ENCODE results near the gene PRR33. TPM values are rescaled to one million over a fixed set of nuclear protein-coding genes. Genes with fewer than 3 reads are reported as not detected.
A peak's percentile ranks its signal among the peaks of the same experiment; 100 is the strongest.

PRR33 gene
- total and polyA plus RNA-seq, 4 donors, result not detected

- no peaks in the 10 kb centered on the region for H3K9me3 ChIP-seq (ENCODE audit: control insufficient read depth in 4 of 4, low read length in 3 of 4)
- H3K4me1 ChIP-seq (ENCODE audit: control insufficient read depth in 4 of 4, insufficient read depth in 4 of 4, low read length in 3 of 4), result peaks cover 0 to 4% (median 1%) of the 10 kb centered on the region in 4 donors
- TF ChIP-seq REST (IDR thresholded peaks at IDR 0.05), result no peak
- no peak for TF ChIP-seq EGR1 (IDR thresholded peaks at IDR 0.05; ENCODE audit: low read depth in 2 of 2)
- no peak for TF ChIP-seq SP1 (IDR thresholded peaks at IDR 0.05)
- TF ChIP-seq TAF1 (conservative IDR thresholded peaks at IDR 0.05), result no peak
- TF ChIP-seq FOXA2 (IDR thresholded peaks at IDR 0.05), result no peak
- no peak for TF ChIP-seq HNF4G (IDR thresholded peaks at IDR 0.05)
- no peak for TF ChIP-seq YY1 (IDR thresholded peaks at IDR 0.05)
- no peak for TF ChIP-seq ATF3 (IDR thresholded peaks at IDR 0.05)
- no peak for TF ChIP-seq HNF4A (conservative IDR thresholded peaks at IDR 0.05)
- H3K36me3 ChIP-seq (ENCODE audit: control insufficient read depth in 4 of 4, insufficient read depth in 3 of 4, low read depth in 1 of 4, low read length in 3 of 4), result no peaks in the 10 kb centered on the region
- WGBS, result 87% methylated on average over 25 of the region's 25 CpGs
- no peak overlapping the region for H3K9ac ChIP-seq (ENCODE audit: low read depth in 1 of 2, low read length in 2 of 2)
- H3K27ac ChIP-seq (ENCODE audit: low read depth in 1 of 2, low read length in 2 of 2), result peak overlapping the region; percentile 49 to 65
- no peaks in the 10 kb centered on the region for H3K27me3 ChIP-seq (ENCODE audit: control insufficient read depth in 4 of 4, insufficient read depth in 4 of 4, low read length in 3 of 4)
- no peak overlapping the region for H3K4me3 ChIP-seq (ENCODE audit: low read depth in 1 of 3, low read length in 3 of 3)
- no peak for DNase-seq (ENCODE audit: low spot score)
Measured at GRCh38 chr11:1852271-1852876, 39.3 kb downstream of the PRR33 start.

- H3K9me3 ChIP-seq (ENCODE audit: control insufficient read depth in 4 of 4, low read length in 3 of 4), result no peaks in the 10 kb centered on the region
- no peak for TF ChIP-seq SP1 (IDR thresholded peaks at IDR 0.05)
- TF ChIP-seq ZBTB33 (IDR thresholded peaks at IDR 0.05), result no peak
- no peak for TF ChIP-seq EGR1 (IDR thresholded peaks at IDR 0.05; ENCODE audit: low read depth in 2 of 2)
- TF ChIP-seq JUND (IDR thresholded peaks at IDR 0.05), result no peak
- no peak for TF ChIP-seq GABPA (IDR thresholded peaks at IDR 0.05 in 1 of 2, conservative IDR thresholded peaks at IDR 0.05 in 1 of 2)
- no peak for TF ChIP-seq ATF3 (IDR thresholded peaks at IDR 0.05)
- TF ChIP-seq FOXA2 (IDR thresholded peaks at IDR 0.05), result no peak
- no peak for TF ChIP-seq HNF4G (IDR thresholded peaks at IDR 0.05)
- no peak for TF ChIP-seq CTCF (IDR thresholded peaks at IDR 0.05; ENCODE audit: low read depth, low read length, missing input control)
- TF ChIP-seq REST (IDR thresholded peaks at IDR 0.05), result no peak
- TF ChIP-seq TAF1 (conservative IDR thresholded peaks at IDR 0.05), result no peak
- no peak for TF ChIP-seq YY1 (IDR thresholded peaks at IDR 0.05)
- no peak for TF ChIP-seq RAD21 (IDR thresholded peaks at IDR 0.05)
- DNase-seq (ENCODE audit: low spot score), result no peak
- H3K36me3 ChIP-seq (ENCODE audit: control insufficient read depth in 4 of 4, insufficient read depth in 3 of 4, low read depth in 1 of 4, low read length in 3 of 4), result no peaks in the 10 kb centered on the region
- no peaks in the 10 kb centered on the region for H3K27me3 ChIP-seq (ENCODE audit: control insufficient read depth in 4 of 4, insufficient read depth in 4 of 4, low read length in 3 of 4)
- peak overlapping the region; percentile 65 to 76 for H3K27ac ChIP-seq (ENCODE audit: low read depth in 1 of 2, low read length in 2 of 2)
- H3K4me3 ChIP-seq (ENCODE audit: low read depth in 1 of 3, low read length in 3 of 3), result no peak overlapping the region
- WGBS, result 94% methylated on average over 21 of the region's 21 CpGs
- H3K4me1 ChIP-seq (ENCODE audit: control insufficient read depth in 4 of 4, insufficient read depth in 4 of 4, low read length in 3 of 4), result peaks cover 0 to 4% (median 1%) of the 10 kb centered on the region in 4 donors
- no peak overlapping the region for H3K9ac ChIP-seq (ENCODE audit: low read depth in 1 of 2, low read length in 2 of 2)
Measured at GRCh38 chr11:1851468-1852180, 40.1 kb downstream of the PRR33 start.
